H9 (cell line): ENCODE results near the gene CNKSR1. TPM values are rescaled to one million over a fixed set of nuclear protein-coding genes. Genes with fewer than 3 reads are reported as not detected.

ENCODE experiments used
- DNase-seq: peaks from one replicate; pipeline ENCODE4 v3.0.0-alpha.2; 2017
- H2AFZ ChIP-seq: one replicate; pipeline ENCODE4 v1.6.1; 2013; ENCODE audit warnings: mild to moderate bottlenecking, low read length, control low read depth, moderate library complexity
- H2AK5ac ChIP-seq: 2 replicates; pipeline ENCODE4 v1.6.1; 2013; ENCODE audit warnings: low read length, control low read depth, mixed read lengths; ENCODE audit not compliant: insufficient read length
- H2BK120ac ChIP-seq: one replicate; pipeline ENCODE4 v1.6.1; 2013; ENCODE audit warnings: low read depth, mild to moderate bottlenecking, low read length, control low read depth, inconsistent platforms; ENCODE audit not compliant: poor library complexity, severe bottlenecking
- H2BK12ac ChIP-seq: 2 replicates; pipeline ENCODE4 v1.6.1; 2013; ENCODE audit warnings: low read length, control low read depth, mixed read lengths, low read depth; ENCODE audit not compliant: insufficient read length
- H2BK15ac ChIP-seq: 2 replicates; pipeline ENCODE4 v1.6.1; 2013; ENCODE audit warnings: low read depth, low read length, control low read depth
- H2BK20ac ChIP-seq: one replicate; pipeline ENCODE4 v1.6.1; 2013; ENCODE audit warnings: low read depth, mild to moderate bottlenecking, low read length, control low read depth, inconsistent platforms; ENCODE audit not compliant: poor library complexity, severe bottlenecking
- H2BK5ac ChIP-seq: 2 replicates; pipeline ENCODE4 v1.6.1; 2013; ENCODE audit warnings: low read length, control low read depth, mixed read lengths; ENCODE audit not compliant: insufficient read length
- H3K14ac ChIP-seq: 2 replicates; pipeline ENCODE4 v1.6.1; 2013; ENCODE audit warnings: low read length, control low read depth; ENCODE audit not compliant: insufficient read depth
- H3K18ac ChIP-seq: 2 replicates; pipeline ENCODE4 v1.6.1; 2013; ENCODE audit warnings: low read depth, mild to moderate bottlenecking, mixed read lengths, low read length, control low read depth; ENCODE audit not compliant: insufficient read length
- H3K23ac ChIP-seq: 2 replicates; pipeline ENCODE4 v1.6.1; 2013; ENCODE audit warnings: low read length, control low read depth, mixed read lengths, low read depth; ENCODE audit not compliant: insufficient read length
- H3K23me2 ChIP-seq: 2 replicates; pipeline ENCODE4 v1.6.1; 2013; ENCODE audit warnings: low read depth, mild to moderate bottlenecking, mixed read lengths, low read length, control low read depth; ENCODE audit not compliant: insufficient read length, poor library complexity, severe bottlenecking
- H3K27ac ChIP-seq: 2 replicates; pipeline ENCODE4 v1.5.1; 2013; ENCODE audit warnings: low read length, control low read depth, mixed read lengths, low read depth; ENCODE audit not compliant: insufficient read length
- H3K27me3 ChIP-seq: 2 replicates; pipeline ENCODE4 v1.6.1; 2013; ENCODE audit warnings: low read length, control low read depth, inconsistent platforms; ENCODE audit not compliant: insufficient read depth
- H3K4ac ChIP-seq: 2 replicates; pipeline ENCODE4 v1.6.1; 2013; ENCODE audit warnings: low read depth, mild to moderate bottlenecking, control low read depth, inconsistent platforms, low read length, moderate library complexity
- H3K4me1 ChIP-seq: 2 replicates; pipeline ENCODE4 v1.6.1; 2013; ENCODE audit warnings: low read length, control low read depth, inconsistent platforms; ENCODE audit not compliant: insufficient read depth
- H3K4me2 ChIP-seq: 2 replicates; pipeline ENCODE4 v1.6.1; 2013; ENCODE audit warnings: low read length, control low read depth, mixed read lengths; ENCODE audit not compliant: insufficient read length, insufficient read depth
- H3K56ac ChIP-seq: 2 replicates; pipeline ENCODE4 v1.6.1; 2013; ENCODE audit warnings: low read depth, mild to moderate bottlenecking, mixed read lengths, low read length, control low read depth; ENCODE audit not compliant: insufficient read length
- H3K79me1 ChIP-seq: 2 replicates; pipeline ENCODE4 v1.6.1; 2013; ENCODE audit warnings: low read depth, mild to moderate bottlenecking, moderate library complexity, low read length, control low read depth, inconsistent platforms; ENCODE audit not compliant: insufficient read depth, poor library complexity, severe bottlenecking
- H3K79me2 ChIP-seq: 2 replicates; pipeline ENCODE4 v1.6.1; 2013; ENCODE audit warnings: low read length, control low read depth, inconsistent platforms; ENCODE audit not compliant: insufficient read depth
- H3K9ac ChIP-seq: 2 replicates; pipeline ENCODE4 v1.6.1; 2013; ENCODE audit warnings: low read length, control low read depth, mixed read lengths; ENCODE audit not compliant: insufficient read length; ENCODE audit errors: extremely low read depth
- H3K9me3 ChIP-seq: one replicate; pipeline ENCODE4 v1.6.1; 2013; ENCODE audit warnings: low read depth, low read length, inconsistent platforms; ENCODE audit not compliant: control insufficient read depth
- H3T11ph ChIP-seq: one replicate; pipeline ENCODE4 v1.6.1; 2013; ENCODE audit warnings: mild to moderate bottlenecking, low read length, control low read depth, inconsistent platforms
- H4K20me1 ChIP-seq: one replicate; pipeline ENCODE4 v1.6.1; 2013; ENCODE audit not compliant: control insufficient read depth, insufficient read length, insufficient read depth
- H4K5ac ChIP-seq: 2 replicates; pipeline ENCODE4 v1.6.1; 2013; ENCODE audit warnings: low read depth, mild to moderate bottlenecking, mixed read lengths, low read length, control low read depth; ENCODE audit not compliant: insufficient read length
- H4K8ac ChIP-seq: replicated peaks from 2 replicates; pipeline ENCODE4 v1.6.1; 2013; ENCODE audit warnings: low read length, control low read depth, mixed read lengths, low read depth; ENCODE audit not compliant: insufficient read length
- H4K91ac ChIP-seq: 2 replicates; pipeline ENCODE4 v1.6.1; 2013; ENCODE audit warnings: low read depth, mild to moderate bottlenecking, moderate library complexity, mixed read lengths, low read length, control low read depth; ENCODE audit not compliant: insufficient read length
- H3K27ac Mint-ChIP-seq, 3 experiments: 2 replicates in 2 of 3; 3 replicates in 1 of 3; pipeline ENCODE4 v1.8.0; 2020 to 2021; ENCODE audit warnings: mixed read lengths in 3 of 3, mild to moderate bottlenecking in 1 of 3, moderate library complexity in 1 of 3
- H3K27me3 Mint-ChIP-seq: 2 replicates; pipeline ENCODE4 v1.8.0; 2021; ENCODE audit warnings: low read depth, mild to moderate bottlenecking, moderate library complexity, mixed read lengths
- H3K36me3 Mint-ChIP-seq, 3 experiments: 2 replicates in 2 of 3; 3 replicates in 1 of 3; pipeline ENCODE4 v1.8.0; 2020 to 2021; ENCODE audit warnings: low read depth in 3 of 3, mixed read lengths in 3 of 3; ENCODE audit not compliant: insufficient read depth in 1 of 3
- H3K4me1 Mint-ChIP-seq, 2 experiments: 2 replicates each; pipeline ENCODE4 v1.8.0; 2020; ENCODE audit warnings: mixed read lengths in 2 of 2
- H3K4me3 Mint-ChIP-seq, 2 experiments: 2 replicates in 1 of 2; 3 replicates in 1 of 2; pipeline ENCODE4 v1.8.0; 2020 to 2021; ENCODE audit warnings: mild to moderate bottlenecking in 2 of 2, mixed read lengths in 2 of 2, moderate library complexity in 1 of 2
- H3K9me3 Mint-ChIP-seq, 2 experiments: 2 replicates in 1 of 2; 3 replicates in 1 of 2; pipeline ENCODE4 v1.8.0; 2020; ENCODE audit warnings: mild to moderate bottlenecking in 2 of 2, mixed read lengths in 2 of 2, moderate library complexity in 1 of 2
- WGBS: extraction: QIAGEN DNeasy Blood & Tissue Kit; methylation state at CpG from one replicate; pipeline ENCODE4 v1.1.7; 2013; ENCODE audit warnings: missing lambda C conversion rate, low lambda C conversion rate, mixed read lengths; ENCODE audit not compliant: insufficient read length; ENCODE audit errors: extremely low coverage; 5-methylcytosine and 5-hydroxymethylcytosine counted together
- total RNA-seq: library from RNA; stranded (reverse); gene quantifications from 2 replicates; pipeline ENCODE4 v1.2.1, GENCODE V29; 2021
- TF ChIP-seq, protein P1 (sequence below): fragments of 200-600 bp; sonication (generic); conservative IDR thresholded peaks from 3 replicates; pipeline ENCODE4 v1.8.0; 2021; ENCODE audit warnings: antibody characterized with exemption, mild to moderate bottlenecking

Gene CNKSR1
- total RNA-seq, 1 experiment from 2014 or later, result 26.3 TPM

DNA sequence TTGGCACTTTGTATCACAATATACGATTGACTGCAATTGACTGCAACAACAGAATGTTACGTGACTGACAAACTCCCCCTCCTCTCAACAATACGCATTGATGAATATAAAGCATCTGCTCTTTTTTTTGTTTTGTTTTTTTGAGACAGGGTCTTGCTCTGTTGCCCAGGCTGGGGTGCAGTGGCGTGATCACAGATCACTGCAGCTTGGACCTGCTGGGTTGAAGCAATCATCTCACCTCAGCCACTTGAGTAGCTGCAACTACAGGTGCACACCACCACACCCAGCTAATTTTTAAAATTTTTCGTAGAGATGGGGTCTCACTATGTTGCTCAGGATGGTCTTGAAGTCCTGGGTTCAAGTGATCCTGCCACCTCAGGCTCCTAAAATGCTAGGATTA, 35.4 kb downstream of the CNKSR1 start:
- no CpG with 5 or more reads among the region's 5 CpGs for WGBS

More for the DNA sequence above, 35.4 kb downstream of the CNKSR1 start:
- H3K4ac ChIP-seq, result no peak overlapping the region
- no peak overlapping the region for H3K18ac ChIP-seq
- no peak overlapping the region for H4K8ac ChIP-seq
- H3K9ac ChIP-seq, result no peak overlapping the region
- no peak overlapping the region for H2BK20ac ChIP-seq
- H3K27me3 ChIP-seq, result no peaks in the 10 kb centered on the region
- no peaks in the 10 kb centered on the region for H3K23me2 ChIP-seq
- no peak overlapping the region for H4K5ac ChIP-seq
- no peak overlapping the region for H4K91ac ChIP-seq
- H3K27me3 Mint-ChIP-seq, result peaks cover 4% of the 10 kb centered on the region
- H2BK5ac ChIP-seq, result no peak overlapping the region
- H3K79me2 ChIP-seq, result no peaks in the 10 kb centered on the region
- H3K23ac ChIP-seq, result no peak overlapping the region
- no peaks in the 10 kb centered on the region for H3K79me1 ChIP-seq
- no peaks in the 10 kb centered on the region for H3K36me3 Mint-ChIP-seq
- no peak overlapping the region for H3K27ac ChIP-seq
- H2BK12ac ChIP-seq, result no peak overlapping the region
- no peaks in the 10 kb centered on the region for H3K9me3 Mint-ChIP-seq
- no peaks in the 10 kb centered on the region for H4K20me1 ChIP-seq
- H3K14ac ChIP-seq, result no peak overlapping the region
- peaks cover 6 to 7% of the 10 kb centered on the region in 2 experiments; a peak in 3 of 4 replicates for H3K4me1 Mint-ChIP-seq
- H3T11ph ChIP-seq, result no peak overlapping the region
- TF ChIP-seq, protein P1, sequence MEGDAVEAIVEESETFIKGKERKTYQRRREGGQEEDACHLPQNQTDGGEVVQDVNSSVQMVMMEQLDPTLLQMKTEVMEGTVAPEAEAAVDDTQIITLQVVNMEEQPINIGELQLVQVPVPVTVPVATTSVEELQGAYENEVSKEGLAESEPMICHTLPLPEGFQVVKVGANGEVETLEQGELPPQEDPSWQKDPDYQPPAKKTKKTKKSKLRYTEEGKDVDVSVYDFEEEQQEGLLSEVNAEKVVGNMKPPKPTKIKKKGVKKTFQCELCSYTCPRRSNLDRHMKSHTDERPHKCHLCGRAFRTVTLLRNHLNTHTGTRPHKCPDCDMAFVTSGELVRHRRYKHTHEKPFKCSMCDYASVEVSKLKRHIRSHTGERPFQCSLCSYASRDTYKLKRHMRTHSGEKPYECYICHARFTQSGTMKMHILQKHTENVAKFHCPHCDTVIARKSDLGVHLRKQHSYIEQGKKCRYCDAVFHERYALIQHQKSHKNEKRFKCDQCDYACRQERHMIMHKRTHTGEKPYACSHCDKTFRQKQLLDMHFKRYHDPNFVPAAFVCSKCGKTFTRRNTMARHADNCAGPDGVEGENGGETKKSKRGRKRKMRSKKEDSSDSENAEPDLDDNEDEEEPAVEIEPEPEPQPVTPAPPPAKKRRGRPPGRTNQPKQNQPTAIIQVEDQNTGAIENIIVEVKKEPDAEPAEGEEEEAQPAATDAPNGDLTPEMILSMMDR, result no peak
- no peaks in the 10 kb centered on the region for H3K4me1 ChIP-seq
- no peak overlapping the region for H2AFZ ChIP-seq
- H3K9me3 ChIP-seq, result no peaks in the 10 kb centered on the region
- H2BK120ac ChIP-seq, result no peak overlapping the region
- H2BK15ac ChIP-seq, result no peak overlapping the region
- no peak for DNase-seq
- H3K56ac ChIP-seq, result no peak overlapping the region
- no peak overlapping the region for H2AK5ac ChIP-seq
- no peak overlapping the region for H3K4me2 ChIP-seq
- H3K27ac Mint-ChIP-seq, result no peak overlapping the region
- no peak overlapping the region for H3K4me3 Mint-ChIP-seq
